GM10248 (cell line): Measurements from ENCODE around the gene SI.
"Not testable (repeated sequence)": the region's sequence is repeated elsewhere in the genome, so short reads cannot be mapped to it uniquely, and the experiment has no call there.

Experiments used
- CTCF ChIA-PET: fragments of 300-600 bp; sonication (Branson Sonifier 250); formaldehyde crosslinking; extraction: SDS; loops from one replicate; lab custom pipeline; 2021; ENCODE audit warnings: antibody characterized with exemption; lab: Yijun Ruan, JAX
- POLR2A ChIA-PET: fragments of 350-650 bp; sonication (Branson Sonifier 250); formaldehyde crosslinking; extraction: SDS; loops from one replicate; lab custom pipeline; 2020; ENCODE audit warnings: antibody characterized with exemption; lab: Yijun Ruan, JAX
- DNase-seq: peaks from one replicate; pipeline ENCODE4 v3.0.0; 2012; ENCODE audit errors: extremely low spot score
- TF ChIP-seq, protein P1 (sequence below): IDR thresholded peaks from 2 replicates; pipeline ENCODE4 v1.5.1; 2012; ENCODE audit warnings: mild to moderate bottlenecking, low read depth; ENCODE audit errors: extremely low read depth, missing control alignments, control extremely low read depth

The SI gene

GRCh38 chr3:165070682-165071081 is 7.6 kb downstream of the SI start:
- POLR2A ChIA-PET, result no interaction called here
- DNase-seq, result no peak
- CTCF ChIA-PET, result interaction anchor here (1.4 kb wide), 1 partner anchor 14 kb away, joined by 3 read pairs; no protein-coding TSS in a partner anchor
- TF ChIP-seq, protein P1, sequence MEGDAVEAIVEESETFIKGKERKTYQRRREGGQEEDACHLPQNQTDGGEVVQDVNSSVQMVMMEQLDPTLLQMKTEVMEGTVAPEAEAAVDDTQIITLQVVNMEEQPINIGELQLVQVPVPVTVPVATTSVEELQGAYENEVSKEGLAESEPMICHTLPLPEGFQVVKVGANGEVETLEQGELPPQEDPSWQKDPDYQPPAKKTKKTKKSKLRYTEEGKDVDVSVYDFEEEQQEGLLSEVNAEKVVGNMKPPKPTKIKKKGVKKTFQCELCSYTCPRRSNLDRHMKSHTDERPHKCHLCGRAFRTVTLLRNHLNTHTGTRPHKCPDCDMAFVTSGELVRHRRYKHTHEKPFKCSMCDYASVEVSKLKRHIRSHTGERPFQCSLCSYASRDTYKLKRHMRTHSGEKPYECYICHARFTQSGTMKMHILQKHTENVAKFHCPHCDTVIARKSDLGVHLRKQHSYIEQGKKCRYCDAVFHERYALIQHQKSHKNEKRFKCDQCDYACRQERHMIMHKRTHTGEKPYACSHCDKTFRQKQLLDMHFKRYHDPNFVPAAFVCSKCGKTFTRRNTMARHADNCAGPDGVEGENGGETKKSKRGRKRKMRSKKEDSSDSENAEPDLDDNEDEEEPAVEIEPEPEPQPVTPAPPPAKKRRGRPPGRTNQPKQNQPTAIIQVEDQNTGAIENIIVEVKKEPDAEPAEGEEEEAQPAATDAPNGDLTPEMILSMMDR, result no peak

DNA sequence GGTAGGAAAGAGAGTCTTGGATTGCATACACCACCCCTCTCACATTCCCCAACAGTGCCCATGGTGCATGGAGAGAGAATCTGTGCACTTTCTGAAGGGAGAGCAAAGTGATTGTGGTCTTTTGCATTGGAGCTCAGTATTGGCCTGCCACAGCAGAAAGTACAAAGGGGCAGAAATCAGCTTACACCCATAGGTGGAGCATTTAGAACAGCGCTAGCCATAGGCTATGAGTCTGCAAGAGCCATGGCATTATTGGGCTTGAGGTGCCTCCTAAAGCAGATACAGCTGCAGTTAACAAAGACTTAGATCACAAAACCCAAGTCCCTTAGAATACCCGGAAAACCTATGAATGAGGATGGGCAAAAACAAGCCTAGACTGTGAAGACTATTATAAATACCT is 21.8 kb downstream of the SI start:
- DNase-seq, result no peak
- ChIA-PET CTCF (no interaction called here), POLR2A (no interaction called here)
- TF ChIP-seq, protein P1, result no peak

GRCh38 chr3:165040186-165040585 is 38.1 kb downstream of the SI start:
- no peak for DNase-seq
- POLR2A ChIA-PET, result no interaction called here
- CTCF ChIA-PET, result no interaction called here
- TF ChIP-seq, protein P1, result no peak

DNA sequence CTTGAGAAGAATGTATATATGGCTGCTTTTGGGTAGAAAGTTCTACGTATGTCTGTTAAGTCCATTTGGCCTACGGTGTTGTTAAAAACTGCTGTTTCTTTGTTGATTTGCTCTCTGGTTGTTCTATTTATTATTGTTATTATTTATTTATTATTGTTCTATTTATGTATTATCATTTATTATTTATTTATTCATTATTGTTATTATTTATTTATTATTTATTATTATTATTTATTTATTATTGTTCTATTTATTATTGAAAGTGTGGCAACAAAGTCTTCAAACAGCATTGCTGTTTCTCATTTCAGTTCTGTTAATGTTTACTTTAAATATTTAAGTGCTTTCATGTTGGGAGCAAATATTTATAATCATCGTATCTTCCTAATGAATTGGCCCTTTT is 66.7 kb downstream of the SI start:
- TF ChIP-seq, protein P1, result no peak
- POLR2A ChIA-PET, result no interaction called here
- no peak for DNase-seq
- CTCF ChIA-PET, result no interaction called here

DNA sequence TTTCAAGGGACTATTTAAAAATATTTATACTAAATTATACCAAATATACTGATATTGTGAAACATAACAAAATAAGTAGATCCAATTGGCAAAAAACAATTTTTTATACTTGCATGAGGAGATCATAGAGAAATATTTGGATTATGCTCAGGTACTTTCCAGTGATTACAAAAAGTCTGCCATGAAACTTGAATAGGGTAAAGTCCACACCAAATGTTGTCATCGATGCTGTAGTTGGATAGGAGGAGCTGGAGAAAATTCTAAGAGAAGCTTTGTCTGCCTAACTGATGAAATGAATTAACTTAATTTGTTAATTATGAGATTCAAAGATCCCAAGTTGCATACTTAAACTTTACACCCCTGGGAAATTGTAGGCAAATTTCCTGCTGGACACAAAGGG is 93.3 kb downstream of the SI start:
- TF ChIP-seq, protein P1, result no peak
- DNase-seq, result no peak
- ChIA-PET CTCF (interaction anchor here (1.2 kb wide), 1 partner anchor 11 kb away, joined by 4 read pairs; no protein-coding TSS in a partner anchor), POLR2A (no interaction called here)

DNA sequence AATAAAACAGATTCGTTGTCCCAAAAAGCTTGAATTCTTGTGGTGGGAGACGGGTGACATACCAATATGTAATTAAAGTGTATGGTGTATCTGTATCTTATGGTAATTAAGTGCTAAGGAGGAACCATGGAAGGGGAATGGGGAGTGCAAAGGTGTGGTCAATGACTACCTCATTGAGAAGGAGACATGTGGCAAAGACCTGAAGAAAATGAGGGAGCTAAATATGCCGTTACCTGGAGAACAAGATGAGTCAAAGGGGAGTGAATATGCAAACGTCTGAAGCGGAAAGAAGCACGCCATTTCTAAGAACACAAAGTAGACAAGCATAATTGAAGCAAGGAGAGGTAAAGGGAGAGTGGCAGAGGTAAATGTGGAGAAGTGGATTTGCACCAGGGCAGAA is 115.7 kb downstream of the SI start:
- no peak for DNase-seq
- TF ChIP-seq, protein P1, result no peak
- ChIA-PET CTCF (no interaction called here), POLR2A (no interaction called here)

DNA sequence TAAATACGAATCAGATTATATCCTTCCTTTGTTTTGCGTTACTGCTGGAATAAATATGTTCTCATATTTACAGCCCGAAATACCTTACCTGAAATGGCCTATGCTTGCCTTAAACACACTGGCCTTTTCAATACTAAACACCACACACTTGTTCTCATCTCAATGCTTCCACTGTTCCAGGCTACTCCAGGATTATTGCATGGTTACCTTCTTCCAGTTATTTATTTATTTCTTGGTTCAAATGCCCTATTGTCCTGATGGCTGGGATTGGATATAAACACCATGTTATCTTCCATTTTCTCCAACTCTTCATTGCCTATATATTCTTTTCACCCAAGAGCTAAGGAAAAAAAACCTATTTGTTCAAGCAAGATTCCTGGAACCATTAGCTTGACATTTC is 125.3 kb downstream of the SI start:
- DNase-seq, result no peak
- TF ChIP-seq, protein P1, result no peak
- CTCF ChIA-PET, result no interaction called here
- POLR2A ChIA-PET, result no interaction called here

DNA sequence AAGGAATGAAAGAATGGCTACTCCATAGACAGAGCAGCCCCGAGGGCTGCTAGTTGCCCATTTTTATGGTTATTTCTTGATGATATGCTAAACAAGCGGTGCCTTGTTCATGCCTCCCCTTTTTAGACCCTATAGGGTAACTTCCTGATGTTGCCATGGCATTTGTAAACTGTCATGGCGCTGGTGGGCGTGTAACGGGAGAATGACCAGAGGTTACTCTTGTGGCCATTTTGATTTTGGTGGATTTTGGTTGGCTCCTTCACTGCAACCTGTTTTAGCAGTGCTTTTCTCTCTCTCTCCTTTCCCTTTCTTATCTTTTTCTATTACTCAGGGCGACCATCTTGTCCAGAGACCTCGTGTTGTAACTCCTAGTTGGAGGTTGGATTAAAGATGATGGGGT is 126.9 kb downstream of the SI start:
- POLR2A ChIA-PET, DNase-seq, CTCF ChIA-PET: not testable (repeated sequence)
